ENCODE measurements around the gene MAZ. TPM values are rescaled to one million over a fixed set of nuclear protein-coding genes. Genes with fewer than 3 reads are reported as not detected.

Gene MAZ
- total and polyA plus RNA-seq, 9 donors, result 121 to 314 (median 264) TPM

Other genes starting within 250 kb of the MAZ start
- gene SPN, start 143.3 kb upstream of the MAZ start, total RNA-seq, result 0.31 TPM
- gene SPN, start 143.3 kb upstream of the MAZ start, polyA plus RNA-seq (ENCODE audit: insufficient read depth in 1 of 8, insufficient read length in 8 of 8, low replicate concordance in 1 of 8), result 1 to 10 TPM in 5 of 8 donors, under 1 TPM in 3; 0.66 to 1.5 (median 1.1) TPM
- 57.1 TPM for gene QPRT, start 127.3 kb upstream of the MAZ start, total RNA-seq
- 10 to 100 TPM; 60.4 to 97.7 (median 67.1) TPM for gene QPRT, start 127.3 kb upstream of the MAZ start, polyA plus RNA-seq (ENCODE audit: insufficient read depth in 1 of 8, insufficient read length in 8 of 8, low replicate concordance in 1 of 8)
- 0.18 TPM for gene C16orf54, start 60.5 kb upstream of the MAZ start, total RNA-seq
- under 1 TPM; 0.15 to 0.35 (median 0.27) TPM for gene C16orf54, start 60.5 kb upstream of the MAZ start, polyA plus RNA-seq (ENCODE audit: insufficient read depth in 1 of 8, insufficient read length in 8 of 8, low replicate concordance in 1 of 8)
- not detected for gene ZG16, start 28.3 kb upstream of the MAZ start, total RNA-seq
- under 1 TPM in 2 of 8 donors, not detected in 6; 0.05 to 0.13 TPM for gene ZG16, start 28.3 kb upstream of the MAZ start, polyA plus RNA-seq (ENCODE audit: insufficient read depth in 1 of 8, insufficient read length in 8 of 8, low replicate concordance in 1 of 8)
- gene KIF22, start 15.8 kb upstream of the MAZ start, total RNA-seq, result 26.2 TPM
- gene KIF22, start 15.8 kb upstream of the MAZ start, polyA plus RNA-seq (ENCODE audit: insufficient read depth in 1 of 8, insufficient read length in 8 of 8, low replicate concordance in 1 of 8), result 10 to 100 TPM; 29.2 to 43.0 (median 39.6) TPM
- 8.3 TPM for gene PRRT2, start 5.7 kb downstream of the MAZ start, total RNA-seq
- gene PRRT2, start 5.7 kb downstream of the MAZ start, polyA plus RNA-seq (ENCODE audit: insufficient read depth in 1 of 8, insufficient read length in 8 of 8, low replicate concordance in 1 of 8), result 10 to 100 TPM; 11.9 to 28.5 (median 18.3) TPM
- gene PAGR1, start 9.6 kb downstream of the MAZ start, total RNA-seq, result 31.3 TPM
- gene PAGR1, start 9.6 kb downstream of the MAZ start, polyA plus RNA-seq (ENCODE audit: insufficient read depth in 1 of 8, insufficient read length in 8 of 8, low replicate concordance in 1 of 8), result 10 to 100 TPM; 28.7 to 46.4 (median 33.5) TPM
- 21.5 TPM for gene MVP, start 13.9 kb downstream of the MAZ start, total RNA-seq
- 10 to 100 TPM; 14.5 to 30.0 (median 19.5) TPM for gene MVP, start 13.9 kb downstream of the MAZ start, polyA plus RNA-seq (ENCODE audit: insufficient read depth in 1 of 8, insufficient read length in 8 of 8, low replicate concordance in 1 of 8)
- 29.0 TPM for gene CDIPT, start 56.7 kb downstream of the MAZ start, total RNA-seq
- gene CDIPT, start 56.7 kb downstream of the MAZ start, polyA plus RNA-seq (ENCODE audit: insufficient read depth in 1 of 8, insufficient read length in 8 of 8, low replicate concordance in 1 of 8), result 10 to 100 TPM; 36.2 to 52.8 (median 44.2) TPM
- 1.1 TPM for gene SEZ6L2, start 93.0 kb downstream of the MAZ start, total RNA-seq
- 1 to 10 TPM; 2.2 to 8.4 (median 3.2) TPM for gene SEZ6L2, start 93.0 kb downstream of the MAZ start, polyA plus RNA-seq (ENCODE audit: insufficient read depth in 1 of 8, insufficient read length in 8 of 8, low replicate concordance in 1 of 8)
- 0.09 TPM for gene ASPHD1, start 94.0 kb downstream of the MAZ start, total RNA-seq
- gene ASPHD1, start 94.0 kb downstream of the MAZ start, polyA plus RNA-seq (ENCODE audit: insufficient read depth in 1 of 8, insufficient read length in 8 of 8, low replicate concordance in 1 of 8), result 1 to 10 TPM in 2 of 8 donors, under 1 TPM in 6; 0.36 to 1.6 (median 0.63) TPM
- gene KCTD13, start 119.7 kb downstream of the MAZ start, total RNA-seq, result 4.3 TPM
- 10 to 100 TPM in 6 of 8 donors, 1 to 10 TPM in 2; 8.5 to 18.8 (median 12.2) TPM for gene KCTD13, start 119.7 kb downstream of the MAZ start, polyA plus RNA-seq (ENCODE audit: insufficient read depth in 1 of 8, insufficient read length in 8 of 8, low replicate concordance in 1 of 8)
- gene TMEM219, start 155.6 kb downstream of the MAZ start, total RNA-seq, result 49.5 TPM
- gene TMEM219, start 155.6 kb downstream of the MAZ start, polyA plus RNA-seq (ENCODE audit: insufficient read depth in 1 of 8, insufficient read length in 8 of 8, low replicate concordance in 1 of 8), result 10 to 100 TPM; 53.8 to 73.8 (median 62.0) TPM
- 28.0 TPM for gene TAOK2, start 167.3 kb downstream of the MAZ start, total RNA-seq
- gene TAOK2, start 167.3 kb downstream of the MAZ start, polyA plus RNA-seq (ENCODE audit: insufficient read depth in 1 of 8, insufficient read length in 8 of 8, low replicate concordance in 1 of 8), result 10 to 100 TPM; 30.8 to 43.3 (median 38.8) TPM
- 10.5 TPM for gene HIRIP3, start 189.1 kb downstream of the MAZ start, total RNA-seq
- gene HIRIP3, start 189.1 kb downstream of the MAZ start, polyA plus RNA-seq (ENCODE audit: insufficient read depth in 1 of 8, insufficient read length in 8 of 8, low replicate concordance in 1 of 8), result 10 to 100 TPM; 14.5 to 18.5 (median 17.1) TPM
- 32.9 TPM for gene INO80E, start 189.7 kb downstream of the MAZ start, total RNA-seq
- gene INO80E, start 189.7 kb downstream of the MAZ start, polyA plus RNA-seq (ENCODE audit: insufficient read depth in 1 of 8, insufficient read length in 8 of 8, low replicate concordance in 1 of 8), result 10 to 100 TPM; 29.5 to 41.8 (median 36.5) TPM
- gene DOC2A, start 204.5 kb downstream of the MAZ start, total RNA-seq, result 0.22 TPM
- gene DOC2A, start 204.5 kb downstream of the MAZ start, polyA plus RNA-seq (ENCODE audit: insufficient read depth in 1 of 8, insufficient read length in 8 of 8, low replicate concordance in 1 of 8), result 1 to 10 TPM in 4 of 8 donors, under 1 TPM in 4; 0.66 to 1.8 (median 0.96) TPM
- not detected for gene C16orf92, start 216.7 kb downstream of the MAZ start, total RNA-seq
- not detected for gene C16orf92, start 216.7 kb downstream of the MAZ start, polyA plus RNA-seq (ENCODE audit: insufficient read depth in 1 of 8, insufficient read length in 8 of 8, low replicate concordance in 1 of 8)
- 0.40 TPM for gene TLCD3B, start 224.7 kb downstream of the MAZ start, total RNA-seq
- 1 to 10 TPM in 1 of 8 donors, under 1 TPM in 7; 0.25 to 1.7 (median 0.72) TPM for gene TLCD3B, start 224.7 kb downstream of the MAZ start, polyA plus RNA-seq (ENCODE audit: insufficient read depth in 1 of 8, insufficient read length in 8 of 8, low replicate concordance in 1 of 8)